A549 (cell line): ENCODE data around the gene FAF1. TPM values are rescaled to one million over a fixed set of nuclear protein-coding genes. Genes with fewer than 3 reads are reported as not detected.
A peak's percentile ranks its signal among the peaks of the same experiment; 100 is the strongest.
"Not testable (repeated sequence)": the region's sequence is repeated elsewhere in the genome, so short reads cannot be mapped to it uniquely, and the experiment has no call there.

Source experiments
- ATAC-seq, 2 experiments: fragments of 200-7000 bp in 1 of 2; fragments of >200 bp in 1 of 2; cut with Nextera tagmentation in 1 of 2; cut with Tn5 transposase in 1 of 2; 3 replicates each; pipeline versions ENCODE4 v1.8.0 to v1.9.1; 2018 to 2020; ENCODE audit warnings: mild to moderate bottlenecking in 1 of 2, moderate library complexity in 1 of 2
- CTCF ChIA-PET: fragments of 300-600 bp; sonication (Branson Sonifier 250); formaldehyde crosslinking; extraction: SDS; loops from one replicate; lab custom pipeline; 2021; ENCODE audit warnings: antibody characterized with exemption, inconsistent platforms; lab: Yijun Ruan, JAX
- POLR2A ChIA-PET: fragments of 350-600 bp; formaldehyde crosslinking; extraction: SDS; loops from one replicate; lab custom pipeline; 2021; ENCODE audit warnings: antibody characterized with exemption, inconsistent platforms; lab: Yijun Ruan, JAX
- DNase-seq, 2 experiments: peaks; one replicate each; pipeline versions ENCODE4 v3.0.0 to v3.0.0-alpha.2; 2011 to 2016; ENCODE audit warnings: low read depth in 1 of 2, low spot score in 1 of 2
- FAIRE-seq: peaks from 2 replicates; lab custom pipeline; 2011; peaks lifted over from hg19 to GRCh38; lab: Jason Lieb, UNC
- H3K27ac ChIP-seq, 2 experiments: fragments of >200 bp; sonication (Bioruptor Twin); formaldehyde crosslinking; 3 replicates each; pipeline ENCODE4 v1.5.1; 2016 to 2017
- H3K4me1 ChIP-seq: fragments of >200 bp; sonication (Bioruptor Twin); formaldehyde crosslinking; 3 replicates; pipeline ENCODE4 v1.6.1; 2016
- H3K4me2 ChIP-seq: fragments of >200 bp; sonication (Bioruptor Twin); formaldehyde crosslinking; 3 replicates; pipeline ENCODE4 v1.6.1; 2016
- H3K4me3 ChIP-seq: fragments of >200 bp; sonication (Bioruptor Twin); formaldehyde crosslinking; 3 replicates; pipeline ENCODE4 v1.5.1; 2016
- H3K9me3 ChIP-seq: fragments of >200 bp; sonication (Bioruptor Twin); formaldehyde crosslinking; 3 replicates; pipeline ENCODE4 v1.6.1; 2016
- BCL3 ChIP-seq: fragments of >200 bp; sonication (Bioruptor Twin); formaldehyde crosslinking; IDR thresholded peaks from 3 replicates; pipeline ENCODE4 v1.6.1; 2016
- CHD2 ChIP-seq: fragments of 150-350 bp; IDR thresholded peaks from 2 replicates; pipeline ENCODE4 v1.6.1; 2014; ENCODE audit warnings: low read length; ENCODE audit not compliant: partially characterized antibody
- CTCF ChIP-seq: fragments of >200 bp; sonication (Bioruptor Twin); formaldehyde crosslinking; IDR thresholded peaks from 3 replicates; pipeline ENCODE4 v1.5.1; 2016
- FOSL2 ChIP-seq, 2 experiments: fragments of 450-650 bp in 1 of 2; fragments of >200 bp in 1 of 2; sonication (Bioruptor Twin) in 1 of 2; formaldehyde crosslinking; IDR thresholded peaks; 2 replicates each; pipeline versions ENCODE4 v1.5.0 to v1.6.1; 2016 to 2020; ENCODE audit warnings: mild to moderate bottlenecking in 1 of 2, moderate library complexity in 1 of 2
- HOXB13 ChIP-seq: fragments of 250-450 bp; sonication (Bioruptor Pico); IDR thresholded peaks from 2 replicates; pipeline ENCODE4 v1.5.0; 2020; ENCODE audit warnings: low read depth, mild to moderate bottlenecking, moderate library complexity
- KDM1A ChIP-seq: fragments of 200-600 bp; sonication (generic); IDR thresholded peaks from 2 replicates; pipeline ENCODE4 v1.6.1; 2016; ENCODE audit warnings: low read depth, mild to moderate bottlenecking
- MAFK ChIP-seq: fragments of 450-650 bp; IDR thresholded peaks from 2 replicates; pipeline ENCODE4 v1.6.1; 2014; ENCODE audit not compliant: partially characterized antibody
- MYC ChIP-seq: IDR thresholded peaks from 2 replicates; pipeline ENCODE4 v1.6.1; 2012; ENCODE audit warnings: mild to moderate bottlenecking, inconsistent platforms, low read length, improper control_type of control experiment, borderline replicate concordance
- POLR2A ChIP-seq: IDR thresholded peaks from 2 replicates; pipeline ENCODE4 v1.6.1; 2012; ENCODE audit warnings: mild to moderate bottlenecking, low read length
- RAD21 ChIP-seq, 2 experiments: fragments of >200 bp in 1 of 2; sonication (Bioruptor Twin) in 1 of 2; formaldehyde crosslinking in 1 of 2; IDR thresholded peaks in 1 of 2; conservative IDR thresholded peaks in 1 of 2; 2 replicates in 1 of 2; 3 replicates in 1 of 2; pipeline ENCODE4 v1.6.1; 2012 to 2018; ENCODE audit warnings: inconsistent platforms in 1 of 2
- SMC3 ChIP-seq: fragments of >200 bp; sonication (Bioruptor Twin); formaldehyde crosslinking; IDR thresholded peaks from 3 replicates; pipeline ENCODE4 v1.6.1; 2018; ENCODE audit warnings: inconsistent platforms
- USF2 ChIP-seq: fragments of 450-650 bp; IDR thresholded peaks from 2 replicates; pipeline ENCODE4 v1.6.1; 2014; ENCODE audit warnings: antibody characterized with exemption
- WGBS: methylation state at CpG from one replicate; pipeline ENCODE4 v1.1.6; 2017; ENCODE audit errors: missing lambda C conversion rate; 5-methylcytosine and 5-hydroxymethylcytosine counted together
- polyA plus RNA-seq, 4 experiments: library from polyadenylated mRNA; depleted of rRNA in 3 of 4; stranded (reverse); fragments of >200 nt; fragmentation: RNase III in 1 of 4; extraction: RNeasy Plus Mini Kit Qiagen cat#74134 plus additional on column Dnase treatment in 1 of 4; gene quantifications; 2 replicates in 3 of 4; 3 replicates in 1 of 4; pipeline ENCODE4 v1.2.3, GENCODE V29; 2011 to 2017

The FAF1 gene
- polyA plus RNA-seq, 2 of the 4 experiments (the other 2 are of a cell fraction) = 31.7 to 46.2 TPM

- WGBS = 43% methylated on average over 1 of the region's 1 CpG
- POLR2A ChIA-PET = no interaction called here
Measured at GRCh38 chr1:50747394-50747793, 212.7 kb downstream of the FAF1 start.

GRCh38 chr1:50742523-50742922 is 217.5 kb downstream of the FAF1 start:
- 85% methylated on average over 3 of the region's 3 CpGs for WGBS
- H3K4me1 ChIP-seq = no peaks in the 10 kb centered on the region
- no peak overlapping the region for H3K4me3 ChIP-seq
- no peak for TF ChIP-seq MYC
- TF ChIP-seq MAFK = peak; percentile 68
- H3K4me2 ChIP-seq = no peak overlapping the region
- no peak overlapping the region for H3K27ac ChIP-seq
- ATAC-seq = no peak
- FAIRE-seq = no peak
- no peaks in the 10 kb centered on the region for H3K9me3 ChIP-seq
- no peak for DNase-seq
- ChIA-PET POLR2A (no interaction called here), CTCF (interaction anchor here (0.7 kb wide), 2 partner anchors 10 to 11 kb away, joined by 3 read pairs; no protein-coding TSS in a partner anchor)

More at GRCh38 chr1:50747394-50747793, 212.7 kb downstream of the FAF1 start:
- H3K27ac ChIP-seq = no peak overlapping the region
- no peak for TF ChIP-seq CHD2
- no peak overlapping the region for H3K4me3 ChIP-seq
- DNase-seq (no peak), ATAC-seq (no peak), FAIRE-seq (no peak)
- no peaks in the 10 kb centered on the region for H3K9me3 ChIP-seq
- CTCF ChIA-PET = interaction anchor here (0.6 kb wide), 1 partner anchor 27 kb away, joined by 3 read pairs; no protein-coding TSS in a partner anchor
- no peaks in the 10 kb centered on the region for H3K4me1 ChIP-seq
- no peak overlapping the region for H3K4me2 ChIP-seq

GRCh38 chr1:50739125-50739524 is 220.9 kb downstream of the FAF1 start:
- FAIRE-seq = no peak
- no peaks in the 10 kb centered on the region for H3K4me1 ChIP-seq
- DNase-seq = no peak
- POLR2A ChIA-PET = no interaction called here
- no peak overlapping the region for H3K4me2 ChIP-seq
- no peak overlapping the region for H3K4me3 ChIP-seq
- H3K9me3 ChIP-seq = no peaks in the 10 kb centered on the region
- no peak overlapping the region for H3K27ac ChIP-seq
- no peak for ATAC-seq
- TF ChIP-seq BCL3 = no peak
- no peak for TF ChIP-seq POLR2A
- TF ChIP-seq CTCF = no peak
- no peak for TF ChIP-seq USF2
- no peak for TF ChIP-seq SMC3
- no peak for TF ChIP-seq FOSL2 (IDR thresholded peaks at IDR 0.05)
- no peak for TF ChIP-seq FOSL2 (CRISPR knock-in tag; IDR thresholded peaks at IDR 0.05)
- no peak for TF ChIP-seq HOXB13 (CRISPR knock-in tag)
- CTCF ChIA-PET = interaction anchor here (1.0 kb wide), 1 partner anchor 12 kb away, joined by 3 read pairs; no protein-coding TSS in a partner anchor
- WGBS = 93% methylated on average over 3 of the region's 3 CpGs

- ChIA-PET POLR2A (no interaction called here), CTCF (interaction anchor here (1.1 to 1.7 kb wide), 2 partner anchors 9 to 367 kb away, joined by 4 to 10 read pairs; no protein-coding TSS in a partner anchor)
- Histone ChIP-seq H3K4me2 (no peak overlapping the region), H3K4me3 (no peak overlapping the region), H3K9me3 (no peaks in the 10 kb centered on the region), H3K4me1 (no peaks in the 10 kb centered on the region), H3K27ac (no peak overlapping the region)
- 41% methylated on average over 2 of the region's 2 CpGs for WGBS
- ATAC-seq (no peak), DNase-seq (peak; percentile 13 to 18), FAIRE-seq (no peak)
- TF ChIP-seq CTCF (peak; percentile 44), RAD21 (conservative IDR thresholded peaks at IDR 0.05 in 1 of 2, IDR thresholded peaks at IDR 0.05 in 1 of 2) (peak in 1 of 2 experiments; percentile 34; a peak in 1 of 5 replicates), KDM1A (no peak)
Measured at GRCh38 chr1:50735443-50735842, 224.6 kb downstream of the FAF1 start.

- FAIRE-seq, H3K9me3 ChIP-seq, POLR2A ChIA-PET, ATAC-seq, H3K4me3 ChIP-seq, H3K4me1 ChIP-seq, H3K4me2 ChIP-seq, H3K27ac ChIP-seq, CTCF ChIA-PET, DNase-seq: not testable (repeated sequence)
- 93% methylated on average over 4 of the region's 4 CpGs for WGBS
Measured at GRCh38 chr1:50727578-50727977, 232.5 kb downstream of the FAF1 start.
